ENCODE measurements around the gene ATF2.

The ATF2 gene

GRCh38 chr2:175025233-175025632 lies 142.8 kb downstream of the ATF2 start:
- DNase-seq (ENCODE audit: low read depth): no peak

GRCh38 chr2:175022923-175023322 lies 145.1 kb downstream of the ATF2 start:
- no peak for DNase-seq (ENCODE audit: low read depth)
